HepG2 (cell line): ENCODE data around the gene SPTBN5. TPM values are rescaled to one million over a fixed set of nuclear protein-coding genes. Genes with fewer than 3 reads are reported as not detected.
A peak's percentile ranks its signal among the peaks of the same experiment; 100 is the strongest.

Experiments used
- ATAC-seq: fragments of 200-7000 bp; cut with Tn5 transposase; 3 replicates; pipeline ENCODE4 v1.9.1; 2020; ENCODE audit warnings: mild to moderate bottlenecking, moderate library complexity
- BruUV-seq: library from RNA; stranded (reverse); fragments of 400-500 nt; replicated peaks from 2 replicates; lab custom pipeline; 2021; lab: Mats Ljungman, UMichigan
- CTCF ChIA-PET: fragments of 300-600 bp; formaldehyde crosslinking; extraction: SDS; loops from one replicate; lab custom pipeline; 2021; ENCODE audit warnings: low total read pairs, inconsistent platforms, low intra/inter-chr PET ratio; lab: Yijun Ruan, JAX
- POLR2A ChIA-PET: fragments of 350-600 bp; sonication (Branson Sonifier 250); formaldehyde crosslinking; loops from one replicate; lab custom pipeline; 2020; ENCODE audit warnings: antibody characterized with exemption, inconsistent platforms; lab: Yijun Ruan, JAX
- DNase-seq: peaks from one replicate; pipeline ENCODE4 v3.0.0-alpha.2; 2015; ENCODE audit warnings: low spot score
- FAIRE-seq: peaks from 3 replicates; lab custom pipeline; 2011; peaks lifted over from hg19 to GRCh38; lab: Jason Lieb, UNC
- H2AFZ ChIP-seq: one replicate; pipeline ENCODE4 v1.6.1; 2011; ENCODE audit warnings: low read length, inconsistent platforms
- H3K27ac ChIP-seq: fragments of 300-600 bp; 3 replicates; pipeline ENCODE4 v1.8.0; 2011; ENCODE audit warnings: mixed run types, mild to moderate bottlenecking, mixed read lengths, low read length, inconsistent platforms; ENCODE audit not compliant: insufficient read depth; ENCODE audit errors: extremely low read length
- H3K27me3 ChIP-seq, 2 experiments: fragments of 200-600 bp in 1 of 2; 2 replicates in 1 of 2; 3 replicates in 1 of 2; pipeline versions ENCODE4 v1.6.0 to v1.8.0; 2011; ENCODE audit warnings: low read length in 2 of 2, mild to moderate bottlenecking in 2 of 2, moderate library complexity in 2 of 2, inconsistent platforms in 1 of 2; ENCODE audit not compliant: insufficient read depth in 2 of 2, control insufficient read depth in 1 of 2
- H3K36me3 ChIP-seq, 2 experiments: fragments of 200-600 bp in 1 of 2; replicated peaks in 1 of 2; 2 replicates in 1 of 2; 3 replicates in 1 of 2; pipeline versions ENCODE4 v1.5.1 to v1.8.0; 2011; ENCODE audit warnings: low read length in 2 of 2, inconsistent platforms in 1 of 2; ENCODE audit not compliant: insufficient read depth in 2 of 2, control insufficient read depth in 1 of 2
- H3K4me1 ChIP-seq: 2 replicates; pipeline ENCODE4 v1.5.1; 2012; ENCODE audit warnings: low read length, inconsistent platforms; ENCODE audit not compliant: insufficient read depth
- H3K4me2 ChIP-seq: 2 replicates; pipeline ENCODE4 v1.6.0; 2011; ENCODE audit warnings: low read depth, low read length, inconsistent platforms
- H3K4me3 ChIP-seq, 3 experiments: fragments of 200-600 bp in 1 of 3; sonication (generic), shearing (Covaris generic) in 1 of 3; replicated peaks in 1 of 3; 2 replicates each; pipeline ENCODE4 v1.5.1; 2011 to 2016; ENCODE audit warnings: low read length in 3 of 3, inconsistent platforms in 2 of 3, low read depth in 2 of 3, mild to moderate bottlenecking in 2 of 3, control low read depth in 1 of 3, mixed read lengths in 1 of 3; ENCODE audit not compliant: insufficient read depth in 1 of 3
- H3K79me2 ChIP-seq: one replicate; pipeline ENCODE4 v1.6.1; 2011; ENCODE audit warnings: low read length, inconsistent platforms; ENCODE audit not compliant: insufficient read depth
- H3K9ac ChIP-seq: 2 replicates; pipeline ENCODE4 v1.6.0; 2011; ENCODE audit warnings: mild to moderate bottlenecking, low read depth, low read length, inconsistent platforms; ENCODE audit not compliant: insufficient read depth
- H3K9me3 ChIP-seq: 2 replicates; pipeline ENCODE4 v1.5.1; 2012; ENCODE audit warnings: mild to moderate bottlenecking, low read length
- H4K20me1 ChIP-seq: 2 replicates; pipeline ENCODE4 v1.6.0; 2011; ENCODE audit warnings: inconsistent platforms, mild to moderate bottlenecking, low read length, moderate library complexity; ENCODE audit not compliant: insufficient read depth
- CHCHD3 ChIP-seq: sonication (generic); formaldehyde crosslinking; IDR thresholded peaks from 2 replicates; pipeline ENCODE4 v1.8.0; 2022; ENCODE audit warnings: mild to moderate bottlenecking, missing genetic modification reagents, moderate library complexity
- PHF8 ChIP-seq: sonication (generic); formaldehyde crosslinking; IDR thresholded peaks from 2 replicates; pipeline ENCODE4 v1.5.0; 2020; ENCODE audit warnings: missing genetic modification reagents
- TBX2 ChIP-seq: sonication (generic); formaldehyde crosslinking; IDR thresholded peaks from 2 replicates; pipeline ENCODE4 v1.5.0; 2020; ENCODE audit warnings: missing genetic modification reagents, mild to moderate bottlenecking, borderline replicate concordance
- ZMYM2 ChIP-seq: sonication (generic); formaldehyde crosslinking; IDR thresholded peaks from 2 replicates; pipeline ENCODE4 v1.8.0; 2022; ENCODE audit warnings: mild to moderate bottlenecking, missing genetic modification reagents
- ZNF580 ChIP-seq: IDR thresholded peaks from 2 replicates; pipeline ENCODE4 v1.6.1; 2016; ENCODE audit warnings: low read depth, borderline replicate concordance
- WGBS: methylation state at CpG from one replicate; pipeline ENCODE4 v1.1.6; 2017; ENCODE audit warnings: low lambda C conversion rate; 5-methylcytosine and 5-hydroxymethylcytosine counted together
- in situ Hi-C: cut with HindIII; loops from 2 replicates; pipeline ENCODE4 v1.10.0; 2017; ENCODE audit warnings: low pct_unique_long_range_greater_than_20kb; ENCODE audit not compliant: extremely low pct_ligation_motif_present
- intact Hi-C: fragments of 100-400 bp; cut with micrococcal nuclease; formaldehyde crosslinking; loops from one replicate; pipeline ENCODE4 v1.10.0; 2022; ENCODE audit not compliant: unreplicated experiment
- polyA plus RNA-seq, 8 experiments: library from polyadenylated mRNA; depleted of rRNA in 3 of 8; stranded (reverse) in 7 of 8; unstranded in 1 of 8; fragments of >200 nt; fragmentation: Illumina TruSeq in 4 of 8; extraction: Trizol in 4 of 8; gene quantifications; 2 replicates each; pipeline versions ENCODE4 v1.2.1 to v1.2.3, GENCODE V29; 2011 to 2016; ENCODE audit warnings: low read depth in 4 of 8, missing spikeins in 1 of 8, mixed read lengths in 1 of 8; ENCODE audit not compliant: insufficient read depth in 1 of 8
- total RNA-seq, 5 experiments: library from RNA; depleted of rRNA; stranded (reverse); fragments of >200 nt; fragmentation: Illumina TruSeq; extraction: Trizol; gene quantifications; 2 replicates each; pipeline ENCODE4 v1.2.3, GENCODE V29; 2016; ENCODE audit warnings: low read depth in 1 of 5
- TF ChIP-seq, protein P1 (sequence below): sonication (generic); formaldehyde crosslinking; IDR thresholded peaks from 2 replicates; pipeline ENCODE4 v1.4.0; 2020; ENCODE audit warnings: missing genetic modification reagents

SPTBN5 gene
- total and polyA plus RNA-seq, 2 of the 13 experiments (the other 11 are each of a cell fraction or from before 2014, with no cell fraction given): 0.01 to 0.07 TPM

DNA sequence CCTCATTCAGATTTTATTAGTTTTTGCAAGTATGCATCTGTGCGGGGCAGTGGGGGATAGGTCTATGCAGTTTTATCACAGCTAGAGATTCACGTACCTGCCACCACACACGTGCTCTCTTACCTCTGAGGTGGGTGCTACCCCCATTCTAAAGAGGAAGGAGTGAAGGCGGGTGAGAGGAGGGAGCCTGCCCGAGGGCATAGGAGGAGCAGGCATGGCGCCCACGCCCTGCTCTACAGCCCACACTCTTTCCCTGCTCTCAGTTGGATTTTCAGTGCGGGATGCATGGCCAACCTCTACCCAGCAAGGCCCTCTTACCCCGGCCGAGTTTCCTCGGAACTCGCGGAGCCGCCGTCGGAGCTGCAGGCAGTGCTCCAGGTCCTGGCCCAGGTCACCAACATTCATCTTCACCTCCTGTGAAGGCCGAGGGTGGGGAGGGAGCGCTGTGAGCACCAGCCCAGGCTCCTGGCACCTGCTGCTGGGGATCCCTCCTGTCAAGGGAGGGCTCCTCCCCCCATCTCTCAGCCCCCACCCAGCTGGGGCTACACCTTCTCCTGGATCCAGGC lies 28.3 kb downstream of the SPTBN5 start:
- peak overlapping the region; percentile 44; the same call in 1 of the 2 replicates for H3K9ac ChIP-seq
- POLR2A ChIA-PET: interaction anchor here (1.4 kb wide), 1 partner anchor 14 kb away, joined by 3 read pairs; no protein-coding TSS in a partner anchor
- peaks cover 40% of the 10 kb centered on the region for H3K4me1 ChIP-seq
- intact Hi-C loops: no loop called here
- peaks cover 5 to 58% of the 10 kb centered on the region in 2 experiments; a peak in 4 of 5 replicates for H3K27me3 ChIP-seq
- peak overlapping the region in 1 of 3 experiments; percentile 57; a peak in 1 of 6 replicates for H3K4me3 ChIP-seq
- TF ChIP-seq ZMYM2 (CRISPR knock-in tag) (no peak), CHCHD3 (CRISPR knock-in tag) (no peak), ZNF580 (no peak), PHF8 (no peak), TBX2 (CRISPR knock-in tag) (peak; percentile 9; the same call in 1 of the 2 replicates)
- TF ChIP-seq, protein P1, sequence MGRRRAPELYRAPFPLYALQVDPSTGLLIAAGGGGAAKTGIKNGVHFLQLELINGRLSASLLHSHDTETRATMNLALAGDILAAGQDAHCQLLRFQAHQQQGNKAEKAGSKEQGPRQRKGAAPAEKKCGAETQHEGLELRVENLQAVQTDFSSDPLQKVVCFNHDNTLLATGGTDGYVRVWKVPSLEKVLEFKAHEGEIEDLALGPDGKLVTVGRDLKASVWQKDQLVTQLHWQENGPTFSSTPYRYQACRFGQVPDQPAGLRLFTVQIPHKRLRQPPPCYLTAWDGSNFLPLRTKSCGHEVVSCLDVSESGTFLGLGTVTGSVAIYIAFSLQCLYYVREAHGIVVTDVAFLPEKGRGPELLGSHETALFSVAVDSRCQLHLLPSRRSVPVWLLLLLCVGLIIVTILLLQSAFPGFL (CRISPR knock-in tag): no peak
- TF ChIP-seq, all 625 proteins: peak for 1
- DNase-seq (no peak), ATAC-seq (no peak), FAIRE-seq (no peak)
- H3K4me2 ChIP-seq: peak overlapping the region; percentile 76
- no peak overlapping the region for H2AFZ ChIP-seq
- no peak overlapping the region for H3K27ac ChIP-seq
- WGBS: 75% methylated on average over 18 of the region's 18 CpGs
- BruUV-seq: no TSS peak
- CTCF ChIA-PET: no interaction called here
- H3K9me3 ChIP-seq: no peaks in the 10 kb centered on the region
- in situ Hi-C loops: no loop called here
- no peaks in the 10 kb centered on the region for H4K20me1 ChIP-seq
- H3K36me3 ChIP-seq: no peaks in the 10 kb centered on the region
- H3K79me2 ChIP-seq: no peaks in the 10 kb centered on the region
